HUES6 (cell line): ENCODE data around the gene SHROOM2.
A peak's percentile ranks its signal among the peaks of the same experiment; 100 is the strongest.

Source experiments
- H3K27ac ChIP-seq: 2 replicates; pipeline ENCODE4 v1.7.0; 2013; ENCODE audit warnings: low read depth, mild to moderate bottlenecking, low read length, inconsistent platforms
- H3K27me3 ChIP-seq: 2 replicates; pipeline ENCODE4 v1.6.1; 2013; ENCODE audit warnings: low read length; ENCODE audit not compliant: control insufficient read depth, insufficient read depth
- H3K36me3 ChIP-seq: 2 replicates; pipeline ENCODE4 v1.6.1; 2013; ENCODE audit warnings: low read length; ENCODE audit not compliant: control insufficient read depth, insufficient read depth
- H3K4me1 ChIP-seq: 2 replicates; pipeline ENCODE4 v1.6.1; 2013; ENCODE audit warnings: low read length; ENCODE audit not compliant: control insufficient read depth, insufficient read depth
- H3K4me3 ChIP-seq: 2 replicates; pipeline ENCODE4 v1.5.1; 2013; ENCODE audit warnings: low read depth, low read length
- H3K9ac ChIP-seq: one replicate; pipeline ENCODE4 v1.6.1; 2013; ENCODE audit warnings: mild to moderate bottlenecking, low read length
- H3K9me3 ChIP-seq: 2 replicates; pipeline ENCODE4 v1.6.1; 2013; ENCODE audit warnings: low read depth, low read length; ENCODE audit not compliant: control insufficient read depth, insufficient read depth

The SHROOM2 gene

GRCh38 chrX:9842541-9842940, 56.3 kb downstream of the SHROOM2 start:
- Histone ChIP-seq H3K9me3 (no peaks in the 10 kb centered on the region), H3K27ac (peak overlapping the region; percentile 32; the same call in 1 of the 2 replicates), H3K9ac (no peak overlapping the region), H3K4me1 (peaks cover 36% of the 10 kb centered on the region), H3K4me3 (peak overlapping the region; percentile 2; the same call in 1 of the 2 replicates), H3K27me3 (no peaks in the 10 kb centered on the region), H3K36me3 (no peaks in the 10 kb centered on the region)

- Histone ChIP-seq H3K9ac (no peak overlapping the region), H3K4me3 (no peak overlapping the region), H3K4me1 (peaks cover 38% of the 10 kb centered on the region), H3K27ac (no peak overlapping the region; the same call in 1 of the 2 replicates), H3K9me3 (no peaks in the 10 kb centered on the region), H3K36me3 (0 out of 2 replicates have a peak, but pooled peaks cover 2% of the 10 kb centered on the region), H3K27me3 (no peaks in the 10 kb centered on the region)
These were observed 58.8 kb downstream of the SHROOM2 start for GRCh38 chrX:9844936-9845577.

GRCh38 chrX:9845578-9845952, 59.3 kb downstream of the SHROOM2 start:
- Histone ChIP-seq H3K4me3 (no peak overlapping the region), H3K27ac (no peak overlapping the region; the same call in 1 of the 2 replicates), H3K4me1 (peaks cover 38% of the 10 kb centered on the region), H3K36me3 (0 out of 2 replicates have a peak, but pooled peaks cover 2% of the 10 kb centered on the region), H3K9me3 (no peaks in the 10 kb centered on the region), H3K27me3 (no peaks in the 10 kb centered on the region), H3K9ac (no peak overlapping the region)

- Histone ChIP-seq H3K9me3 (no peaks in the 10 kb centered on the region), H3K9ac (no peak overlapping the region), H3K27ac (no peak overlapping the region), H3K36me3 (0 out of 2 replicates have a peak, but pooled peaks cover 2% of the 10 kb centered on the region), H3K4me1 (peaks cover 34% of the 10 kb centered on the region), H3K27me3 (no peaks in the 10 kb centered on the region), H3K4me3 (no peak overlapping the region)
These were observed 60.4 kb downstream of the SHROOM2 start for GRCh38 chrX:9846631-9847030.

GRCh38 chrX:9847071-9847470, 60.8 kb downstream of the SHROOM2 start:
- Histone ChIP-seq H3K9ac (no peak overlapping the region), H3K27ac (no peak overlapping the region), H3K4me1 (peaks cover 34% of the 10 kb centered on the region)

GRCh38 chrX:9848718-9849479, 62.7 kb downstream of the SHROOM2 start:
- Histone ChIP-seq H3K4me3 (no peak overlapping the region), H3K4me1 (peaks cover 26% of the 10 kb centered on the region), H3K27me3 (no peaks in the 10 kb centered on the region), H3K9me3 (no peaks in the 10 kb centered on the region), H3K36me3 (0 out of 2 replicates have a peak, but pooled peaks cover 2% of the 10 kb centered on the region), H3K9ac (no peak overlapping the region), H3K27ac (no peak overlapping the region)

More at GRCh38 chrX:9847071-9847470, 60.8 kb downstream of the SHROOM2 start:
- Histone ChIP-seq H3K9me3 (no peaks in the 10 kb centered on the region), H3K27me3 (no peaks in the 10 kb centered on the region), H3K36me3 (0 out of 2 replicates have a peak, but pooled peaks cover 2% of the 10 kb centered on the region), H3K4me3 (no peak overlapping the region)

GRCh38 chrX:9851890-9852289, 65.7 kb downstream of the SHROOM2 start:
- H3K4me1 ChIP-seq: peaks cover 29% of the 10 kb centered on the region; the same call in 1 of the 2 replicates
- no peaks in the 10 kb centered on the region for H3K27me3 ChIP-seq
- H3K4me3 ChIP-seq: no peak overlapping the region
- H3K36me3 ChIP-seq: 0 out of 2 replicates have a peak, but pooled peaks cover 2% of the 10 kb centered on the region
- H3K27ac ChIP-seq: no peak overlapping the region
- no peak overlapping the region for H3K9ac ChIP-seq
- H3K9me3 ChIP-seq: no peaks in the 10 kb centered on the region

- Histone ChIP-seq H3K36me3 (0 out of 2 replicates have a peak, but pooled peaks cover 2% of the 10 kb centered on the region), H3K9me3 (no peaks in the 10 kb centered on the region), H3K27me3 (no peaks in the 10 kb centered on the region), H3K4me3 (no peak overlapping the region), H3K4me1 (peaks cover 27% of the 10 kb centered on the region; the same call in 1 of the 2 replicates), H3K27ac (no peak overlapping the region), H3K9ac (no peak overlapping the region)
These were observed 67.1 kb downstream of the SHROOM2 start for GRCh38 chrX:9853307-9853706.

- Histone ChIP-seq H3K9me3 (no peaks in the 10 kb centered on the region), H3K4me1 (peaks cover 38% of the 10 kb centered on the region), H3K27ac (no peak overlapping the region), H3K27me3 (no peaks in the 10 kb centered on the region), H3K36me3 (no peaks in the 10 kb centered on the region), H3K9ac (no peak overlapping the region), H3K4me3 (no peak overlapping the region)
These were observed 69.5 kb downstream of the SHROOM2 start for GRCh38 chrX:9855561-9856283.

GRCh38 chrX:9856588-9856987, 70.4 kb downstream of the SHROOM2 start:
- Histone ChIP-seq H3K9ac (no peak overlapping the region), H3K9me3 (no peaks in the 10 kb centered on the region), H3K27me3 (no peaks in the 10 kb centered on the region), H3K4me1 (peaks cover 38% of the 10 kb centered on the region), H3K27ac (no peak overlapping the region), H3K4me3 (no peak overlapping the region), H3K36me3 (no peaks in the 10 kb centered on the region)
